Fibroblast of the conjunctiva (primary cell): ENCODE measurements around the gene MESD.

Source experiments
- DNase-seq: peaks from one replicate; pipeline ENCODE4 v3.0.0-alpha.2; 2010; ENCODE audit warnings: low read depth

MESD gene

DNA sequence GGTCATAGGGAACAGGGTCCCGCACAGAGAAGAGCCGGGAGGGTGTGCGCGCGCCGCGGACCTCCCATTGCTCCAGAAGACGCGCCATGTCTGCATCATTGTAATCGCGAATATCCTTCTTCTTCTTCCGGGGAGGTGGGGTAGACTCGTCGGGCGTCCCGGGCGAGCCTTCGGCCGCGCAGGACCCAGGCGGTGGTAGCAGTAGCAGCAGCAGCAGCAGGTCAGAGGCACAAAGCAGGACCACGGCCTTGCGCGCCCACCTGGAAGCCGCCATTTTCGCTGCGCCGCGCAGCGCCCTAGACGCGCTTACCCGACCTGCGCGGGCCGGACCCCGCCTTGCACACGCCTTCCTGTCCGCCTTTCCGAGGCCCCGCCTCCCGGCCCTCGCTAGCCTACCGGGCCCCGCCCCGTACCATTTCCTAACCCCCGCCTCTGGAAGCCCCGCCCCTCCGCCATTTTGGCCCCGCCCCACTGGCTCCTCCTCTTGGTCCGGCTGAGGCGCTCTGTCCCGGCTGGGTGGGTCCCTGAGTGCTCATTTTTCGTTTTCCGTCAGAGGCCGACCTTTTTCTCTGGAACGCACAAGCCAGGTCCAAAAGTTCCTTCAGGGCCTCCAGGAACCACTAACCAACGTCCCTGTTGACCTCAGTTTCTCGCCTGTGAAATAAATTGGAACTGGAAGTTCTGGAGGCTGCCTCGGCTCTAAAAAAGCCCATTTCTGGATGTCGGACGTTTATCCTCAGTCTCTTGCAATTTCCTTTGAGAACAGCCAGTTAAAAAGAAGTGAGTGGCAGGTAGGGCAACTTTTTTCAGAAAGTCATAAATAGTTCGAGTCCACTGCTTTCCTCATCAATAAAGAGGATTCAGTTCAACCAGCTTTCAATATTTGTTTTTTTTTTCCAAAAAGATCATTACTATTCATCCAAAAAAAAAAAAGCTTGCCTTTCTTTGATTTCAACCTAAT is at the start of gene MESD:
Gene MESD, minus strand, starts transcription at position 302 of the 961 bp plus-strand sequence. Its CDS starts 28 bp downstream, at position 274.
- DNase-seq, result peak; percentile 91

DNA sequence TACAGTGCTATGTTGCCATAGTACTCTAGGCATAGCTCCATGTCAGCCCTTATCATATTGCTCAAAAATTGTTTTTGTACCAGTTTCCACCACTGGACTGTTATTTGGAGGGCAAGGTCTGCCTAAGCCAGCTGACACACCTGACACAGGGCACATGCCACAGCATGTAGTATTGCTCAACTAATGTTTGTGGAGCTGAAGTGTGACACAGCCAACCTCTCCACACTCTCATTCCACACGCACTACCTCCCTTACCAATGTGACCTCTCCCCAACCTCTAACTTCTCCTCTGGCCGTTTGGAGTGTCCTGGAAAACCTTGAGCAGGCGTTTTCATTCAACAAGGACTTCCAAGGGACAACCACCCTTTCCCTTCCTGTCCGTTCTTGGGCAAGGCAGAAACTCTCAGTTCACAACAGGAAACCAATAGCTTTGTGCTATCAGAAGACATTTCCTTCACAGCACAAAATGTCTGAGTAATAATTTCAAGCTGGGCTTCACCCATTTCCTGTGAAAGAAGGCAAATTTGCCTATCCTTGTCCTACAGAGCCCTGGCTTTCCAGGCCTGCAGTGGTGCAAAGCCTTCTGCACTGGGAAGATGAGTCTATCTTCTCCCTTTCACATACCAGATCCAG is 49.5 kb upstream of the MESD start:
- DNase-seq, result no peak

- no peak for DNase-seq
Observed at GRCh38 chr15:81037952-81038743, 48.5 kb upstream of the MESD start.

DNA sequence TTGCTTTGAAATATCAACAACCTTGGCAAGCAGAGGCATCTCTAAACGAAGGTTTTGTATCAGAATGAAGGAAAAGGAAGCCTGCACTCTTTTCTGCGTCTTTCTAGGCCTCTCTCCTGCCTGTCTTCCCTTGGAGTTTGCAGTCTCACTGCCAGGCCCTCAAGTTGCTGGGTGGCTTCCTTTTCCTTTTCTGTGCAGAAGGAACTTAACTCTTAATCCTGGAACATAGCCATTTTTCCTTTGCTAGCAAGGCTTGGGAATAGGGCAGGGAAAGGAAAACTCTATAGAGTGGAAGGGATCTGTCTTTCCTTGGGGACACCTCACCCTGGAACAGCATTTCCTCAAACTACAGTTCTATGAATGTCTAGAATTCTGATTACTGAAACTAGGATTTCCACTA is 43.9 kb upstream of the MESD start:
- DNase-seq, result no peak

GRCh38 chr15:81032818-81033217 is 43.2 kb upstream of the MESD start:
- DNase-seq, result no peak

- no peak for DNase-seq
Observed at GRCh38 chr15:81032355-81032754, 42.7 kb upstream of the MESD start.

GRCh38 chr15:81031203-81031602 is 41.6 kb upstream of the MESD start:
- no peak for DNase-seq

DNA sequence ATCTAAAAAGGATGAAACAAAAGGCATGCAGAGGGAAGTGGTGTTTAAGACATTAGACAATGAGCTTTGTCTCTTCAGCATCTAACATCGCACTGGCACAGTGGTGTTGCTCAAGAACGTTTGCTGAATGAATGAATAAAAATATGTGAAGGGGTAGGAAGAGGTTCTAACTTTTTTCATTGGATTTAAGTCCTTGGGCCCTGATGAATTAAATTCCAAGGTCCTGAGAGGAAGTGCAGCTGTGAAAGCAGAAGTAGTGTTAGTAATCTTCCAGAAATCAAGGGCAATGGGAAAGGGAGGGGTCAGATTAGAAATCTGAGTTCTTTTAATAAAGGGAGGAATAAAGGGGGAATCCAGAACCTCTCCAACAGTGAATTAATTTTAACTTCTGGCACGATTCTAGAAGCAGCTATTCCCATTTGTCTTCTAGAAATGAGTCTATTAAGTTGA is 40.7 kb upstream of the MESD start:
- no peak for DNase-seq

GRCh38 chr15:81029414-81030300 is 40.0 kb upstream of the MESD start:
- DNase-seq, result no peak

DNA sequence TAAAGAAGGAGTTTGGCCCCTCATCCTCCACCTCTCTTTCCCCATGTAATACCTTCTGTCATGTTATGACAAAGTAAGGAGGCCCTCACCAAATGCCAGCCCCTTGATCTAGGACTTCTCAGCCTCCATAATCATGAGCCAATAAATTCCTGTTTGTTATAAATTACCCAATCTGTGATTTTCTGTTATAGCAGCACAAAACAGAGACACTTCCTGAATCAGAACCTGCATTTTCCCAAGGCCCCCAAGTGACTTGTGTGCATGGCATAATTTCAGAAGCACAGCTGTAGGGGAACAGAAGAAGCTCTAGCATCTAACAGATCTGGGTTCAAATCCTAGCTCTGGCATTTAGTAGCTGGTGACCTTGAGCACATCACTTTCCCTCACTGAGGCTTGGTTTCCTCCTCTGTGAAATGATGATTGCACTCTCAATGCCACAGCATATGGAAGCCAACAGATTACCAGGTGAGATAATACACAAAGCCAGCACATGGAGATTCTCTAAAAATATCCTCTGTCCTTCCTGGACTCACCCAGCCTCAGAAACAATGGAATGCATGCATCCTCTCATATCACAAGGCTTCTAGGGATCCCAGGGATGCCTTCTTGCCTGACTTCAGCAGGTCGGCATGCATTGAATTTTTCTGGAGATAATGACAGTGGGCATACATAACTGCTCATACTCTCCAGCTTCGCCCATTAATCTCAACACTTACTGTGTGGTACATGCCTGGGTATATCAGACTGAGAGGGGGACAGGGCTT is 37.4 kb upstream of the MESD start:
- no peak for DNase-seq

DNA sequence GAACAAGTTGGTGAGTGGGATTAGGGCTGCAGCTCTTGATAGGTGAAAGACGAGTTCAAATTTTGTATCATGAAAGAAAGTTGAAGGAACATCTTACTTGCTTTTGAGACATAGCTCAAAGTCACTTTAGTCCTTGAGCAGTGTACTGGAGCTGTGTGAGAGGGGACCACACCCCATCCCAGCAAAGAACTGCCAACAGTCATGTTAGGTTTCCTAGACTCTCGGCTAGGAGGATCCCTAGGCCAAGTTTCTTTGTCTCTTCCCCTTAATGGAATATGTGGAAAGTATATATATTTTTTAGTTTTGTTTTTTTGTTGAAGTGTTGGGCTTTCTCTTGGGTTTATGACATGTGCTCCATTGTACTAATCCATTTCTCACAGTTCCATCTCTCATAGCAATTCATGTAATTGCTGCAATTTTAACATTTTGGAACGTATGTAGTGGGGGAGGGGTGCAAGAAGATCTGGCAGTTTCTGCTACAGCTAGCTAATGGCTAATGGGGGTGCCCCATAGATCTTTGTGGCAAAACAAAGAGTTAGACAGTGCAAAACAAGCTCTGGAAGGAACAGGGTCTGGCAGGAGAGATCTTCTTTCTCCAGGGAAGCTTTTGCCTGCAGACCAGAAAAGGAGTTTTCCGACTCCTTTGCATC is 36.2 kb upstream of the MESD start:
- DNase-seq, result no peak

DNA sequence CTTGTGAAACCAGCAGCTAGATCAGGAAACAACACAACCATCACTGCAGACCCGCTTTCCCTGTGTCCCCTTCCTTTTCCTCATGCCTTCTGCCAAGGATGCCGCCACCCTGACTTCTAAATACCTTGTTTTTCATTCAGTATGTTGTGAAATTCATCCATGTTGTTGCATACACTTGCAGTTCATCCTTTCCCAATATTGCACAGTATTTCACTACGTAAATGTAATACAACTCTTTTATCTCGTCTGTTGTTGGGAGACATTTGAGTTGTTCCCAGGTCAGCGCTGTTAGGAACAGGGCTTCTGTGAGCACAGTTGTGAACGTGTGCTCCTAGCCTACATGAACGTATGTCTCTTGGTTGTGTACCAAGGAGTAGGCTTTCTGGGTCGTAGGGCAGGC is 35.3 kb upstream of the MESD start:
- no peak for DNase-seq

- no peak for DNase-seq
Observed at GRCh38 chr15:81024265-81024872, 34.8 kb upstream of the MESD start.

DNA sequence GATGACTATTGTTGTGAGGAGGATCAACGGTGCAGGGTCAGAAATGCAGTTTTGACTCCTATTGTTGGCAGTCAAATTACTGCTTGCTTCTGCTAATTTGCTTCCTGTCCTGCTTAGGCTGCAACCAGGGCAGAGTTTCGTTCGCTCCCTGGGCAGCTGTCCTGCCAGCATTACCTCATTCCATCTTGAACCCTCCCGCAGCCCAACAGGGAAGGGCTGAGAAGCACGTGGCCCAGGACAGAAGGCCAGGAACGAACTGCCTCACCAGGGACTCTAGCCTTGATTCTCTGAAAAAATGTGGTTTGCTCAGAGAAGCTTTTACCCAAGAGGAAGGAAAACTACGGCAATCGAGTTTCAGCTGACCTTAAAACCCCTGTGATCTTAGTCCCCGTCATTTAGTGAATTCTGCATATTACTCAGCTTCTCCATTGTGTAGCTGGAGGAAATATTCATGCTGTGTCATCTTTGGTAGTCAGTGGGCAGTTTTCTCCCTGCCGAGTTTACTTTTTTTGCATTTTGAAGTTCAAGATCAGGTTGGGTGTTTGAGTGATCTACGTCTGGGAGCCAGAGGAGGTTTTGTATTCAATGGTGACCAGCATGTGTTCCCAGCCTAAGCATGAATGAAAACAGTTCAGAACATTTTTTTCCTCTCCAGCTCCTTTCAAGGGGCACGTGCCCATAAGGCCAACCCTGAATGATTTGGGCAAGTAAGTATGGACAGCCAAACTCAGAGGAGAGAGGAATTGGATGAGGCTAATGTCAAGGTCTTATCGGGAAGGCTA is 34.1 kb upstream of the MESD start:
- peak; percentile 21 for DNase-seq

DNA sequence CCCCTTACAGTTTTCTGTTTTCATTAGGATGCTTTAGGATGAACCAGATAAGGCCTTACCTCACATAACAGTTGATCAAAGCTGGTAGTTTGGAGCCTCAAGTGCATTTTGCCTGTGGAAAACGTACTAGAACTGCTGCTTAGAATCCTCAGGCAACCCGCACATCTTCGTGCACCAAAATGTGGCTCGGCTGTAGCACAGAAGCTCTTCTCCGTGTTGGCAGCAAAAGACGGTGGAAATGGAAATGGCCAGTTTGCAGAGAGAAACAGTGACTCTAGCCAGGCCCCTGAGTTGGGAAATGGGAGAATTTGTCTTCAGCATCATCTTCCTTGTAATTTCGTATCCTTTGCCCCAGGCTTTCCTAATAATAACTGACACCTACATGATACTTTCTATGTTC is 31.7 kb upstream of the MESD start:
- DNase-seq, result no peak

GRCh38 chr15:81018197-81018596 is 28.6 kb upstream of the MESD start:
- DNase-seq, result no peak

- DNase-seq, result no peak
Observed at GRCh38 chr15:81016489-81017068, 27.0 kb upstream of the MESD start.
